Large intestine (tissue), 3 donors: ENCODE results near the gene TWSG1. TPM values are rescaled to one million over a fixed set of nuclear protein-coding genes. Genes with fewer than 3 reads are reported as not detected.
"Not testable (repeated sequence)": the region's sequence is repeated elsewhere in the genome, so short reads cannot be mapped to it uniquely, and the experiment has no call there.

ENCODE experiments used
- DNase-seq, 2 donors: peaks; one replicate each; pipeline versions ENCODE4 v3.0.0 to v3.0.0-alpha.2; 2013
- H3K27ac ChIP-seq: one replicate; pipeline ENCODE4 v1.5.1; 2013; ENCODE audit warnings: low read length
- H3K27me3 ChIP-seq: 2 replicates; pipeline ENCODE4 v1.6.1; 2013; ENCODE audit warnings: low read length; ENCODE audit not compliant: control insufficient read depth, insufficient read depth
- H3K36me3 ChIP-seq: 2 replicates; pipeline ENCODE4 v1.6.1; 2013; ENCODE audit warnings: low read length; ENCODE audit not compliant: control insufficient read depth, insufficient read depth
- H3K4me1 ChIP-seq: one replicate; pipeline ENCODE4 v1.6.1; 2013; ENCODE audit warnings: low read length; ENCODE audit not compliant: control insufficient read depth, insufficient read depth
- H3K4me3 ChIP-seq: one replicate; pipeline ENCODE4 v1.5.1; 2013; ENCODE audit warnings: low read length
- H3K9me3 ChIP-seq: one replicate; pipeline ENCODE4 v1.6.1; 2013; ENCODE audit warnings: mild to moderate bottlenecking, low read depth, low read length, moderate library complexity; ENCODE audit not compliant: control insufficient read depth
- WGBS: methylation state at CpG from one replicate; pipeline ENCODE4 v1.1.5; 2013; ENCODE audit warnings: low lambda C conversion rate; ENCODE audit not compliant: insufficient coverage; 5-methylcytosine and 5-hydroxymethylcytosine counted together
- polyA plus RNA-seq: library from polyadenylated mRNA; unstranded; fragments of 120-200 nt; gene quantifications from one replicate; pipeline ENCODE4 v1.2.1, GENCODE V29; 2013

TWSG1 gene
- polyA plus RNA-seq, 1 donor = 28.9 TPM

DNA sequence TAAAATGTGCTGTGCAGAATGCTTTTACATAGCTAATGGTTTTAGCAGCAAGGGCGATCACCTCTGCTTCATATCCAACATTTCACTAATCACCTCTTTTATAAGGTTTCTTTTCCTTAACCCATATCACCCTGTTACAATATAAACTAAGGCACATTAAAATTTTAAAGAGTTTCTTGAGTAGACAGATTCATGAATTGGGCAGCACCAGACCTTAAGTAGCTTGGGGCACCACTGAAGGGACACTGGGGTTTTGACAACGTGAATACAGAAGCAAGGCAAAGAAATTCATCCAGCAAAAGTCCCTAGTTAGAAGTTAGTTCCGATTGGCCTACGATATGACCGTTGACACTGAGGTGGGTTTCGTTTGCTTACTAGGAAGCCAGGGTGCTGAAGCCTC, 96.7 kb downstream of the TWSG1 start:
- no peak overlapping the region for H3K27ac ChIP-seq

DNA sequence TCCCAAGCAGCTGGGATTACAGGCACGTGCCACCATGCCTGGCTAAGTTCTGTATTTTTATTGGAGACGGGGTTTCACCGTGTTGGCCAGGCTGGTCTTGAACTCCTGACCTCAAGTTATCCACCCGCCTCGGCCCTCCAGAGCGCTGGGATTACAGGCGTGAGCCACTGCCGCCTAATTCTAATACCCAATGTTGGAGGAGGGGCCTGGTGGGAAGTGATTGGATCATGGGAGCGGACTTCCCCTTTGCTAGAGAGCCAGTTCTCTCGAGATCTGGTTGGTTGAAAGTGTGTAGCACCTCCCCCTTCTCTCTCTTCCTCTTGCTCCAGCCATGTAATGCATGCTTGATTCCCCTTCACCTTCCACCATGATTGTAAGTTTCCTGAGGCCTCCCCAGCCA, 98.5 kb downstream of the TWSG1 start:
- WGBS = no CpG with 5 or more reads among the region's 10 CpGs
- not testable (repeated sequence) for H3K27ac ChIP-seq

More for the DNA sequence above, 96.7 kb downstream of the TWSG1 start:
- Histone ChIP-seq H3K36me3 (no peaks in the 10 kb centered on the region), H3K27me3 (no peaks in the 10 kb centered on the region), H3K9me3 (peaks cover 2% of the 10 kb centered on the region), H3K4me1 (peaks cover 5% of the 10 kb centered on the region), H3K4me3 (no peak overlapping the region)
- 100% methylated on average over 1 of the region's 6 CpGs for WGBS
- no peak for DNase-seq

DNA sequence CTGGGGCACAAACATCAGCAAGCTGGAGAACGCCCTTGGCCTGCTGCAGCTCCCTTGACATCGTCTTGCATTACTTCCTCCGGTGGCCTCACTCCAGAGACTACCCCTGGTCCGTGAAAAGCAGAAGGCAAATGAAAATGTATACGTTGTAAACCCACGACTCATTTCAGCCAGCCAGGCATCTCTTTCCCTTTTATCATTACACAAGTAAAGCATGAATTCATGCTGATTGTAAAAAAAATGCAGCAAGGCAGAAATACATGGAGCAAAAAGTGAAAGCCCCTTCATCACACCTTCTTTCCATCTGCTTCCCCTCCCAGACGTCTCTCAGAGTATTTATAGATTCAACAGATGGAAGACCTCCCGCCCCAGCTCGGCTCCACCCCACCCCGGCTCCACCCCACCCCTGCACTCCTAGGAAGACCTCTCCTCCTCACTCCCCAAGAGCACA, 99.1 kb downstream of the TWSG1 start:
- Histone ChIP-seq H3K9me3 (peaks cover 2% of the 10 kb centered on the region), H3K27ac (peak overlapping the region; percentile 51), H3K4me3 (no peak overlapping the region), H3K27me3 (no peaks in the 10 kb centered on the region), H3K4me1 (peaks cover 5% of the 10 kb centered on the region), H3K36me3 (no peaks in the 10 kb centered on the region)
- peak in 1 of 2 donors; percentile 14 for DNase-seq
- WGBS = no CpG with 5 or more reads among the region's 10 CpGs

More for the DNA sequence above, 98.5 kb downstream of the TWSG1 start:
- not testable (repeated sequence) for H3K4me1 ChIP-seq, H3K27me3 ChIP-seq, H3K4me3 ChIP-seq, H3K9me3 ChIP-seq, H3K36me3 ChIP-seq, DNase-seq

DNA sequence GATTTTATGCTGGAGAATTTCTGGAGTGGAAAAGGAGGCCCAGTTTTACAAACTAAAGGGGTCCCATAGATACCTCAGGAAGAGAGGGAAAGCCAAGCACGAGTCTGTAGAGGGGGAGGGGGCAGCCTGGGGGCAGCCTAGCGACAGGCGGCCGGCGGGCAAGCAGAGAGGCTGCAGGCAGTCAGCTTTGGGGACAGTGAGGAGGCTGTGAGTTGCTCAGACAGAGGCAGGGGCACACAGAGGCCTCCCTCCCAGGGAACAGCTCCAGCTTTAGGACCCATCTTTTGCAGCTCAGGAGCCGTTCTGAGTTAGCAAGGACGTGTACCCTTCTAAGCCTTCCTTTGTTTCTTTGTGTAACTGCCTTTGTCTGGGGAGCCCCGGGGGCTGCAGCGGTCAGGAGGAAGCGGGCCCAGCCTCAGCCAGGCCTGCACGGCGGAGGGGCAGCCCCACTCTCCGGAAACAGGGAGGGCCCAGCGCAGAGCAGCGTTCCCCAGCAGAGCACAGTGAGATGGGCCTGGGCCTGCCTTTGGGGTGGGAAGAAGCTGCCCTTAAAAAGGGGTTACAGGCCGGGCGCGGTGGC, 99.6 kb downstream of the TWSG1 start:
- DNase-seq = peak in 1 of 2 donors; percentile 11
- Histone ChIP-seq H3K4me3 (no peak overlapping the region), H3K4me1 (peaks cover 5% of the 10 kb centered on the region), H3K27me3 (no peaks in the 10 kb centered on the region), H3K36me3 (no peaks in the 10 kb centered on the region), H3K27ac (peak overlapping the region; percentile 51), H3K9me3 (peaks cover 2% of the 10 kb centered on the region)
- WGBS = no CpG with 5 or more reads among the region's 18 CpGs

DNA sequence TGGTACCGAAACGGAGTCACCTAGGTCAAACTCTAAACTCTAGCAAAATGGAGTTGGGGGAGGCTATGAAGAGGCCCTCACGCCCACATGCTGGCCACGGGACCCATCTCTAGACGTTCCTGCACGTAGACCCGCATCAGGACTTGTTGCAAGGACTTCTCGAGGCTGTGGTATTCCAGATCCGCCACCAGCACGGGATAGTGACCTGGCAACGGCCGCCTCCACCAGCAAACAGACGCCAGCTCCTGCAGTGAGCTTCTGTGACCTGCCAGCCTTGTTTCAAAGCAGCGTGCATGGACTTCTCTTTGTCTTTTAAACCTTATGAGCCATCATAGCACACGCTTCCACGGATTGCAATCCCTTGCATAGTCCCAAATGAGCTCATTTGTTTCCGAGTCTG, 100.5 kb downstream of the TWSG1 start:
- no CpG with 5 or more reads among the region's 17 CpGs for WGBS
- no peaks in the 10 kb centered on the region for H3K27me3 ChIP-seq
- no peaks in the 10 kb centered on the region for H3K36me3 ChIP-seq
- no peak overlapping the region for H3K4me3 ChIP-seq
- DNase-seq = no peak
- H3K27ac ChIP-seq = no peak overlapping the region
- peaks cover 5% of the 10 kb centered on the region for H3K4me1 ChIP-seq
- peaks cover 2% of the 10 kb centered on the region for H3K9me3 ChIP-seq

DNA sequence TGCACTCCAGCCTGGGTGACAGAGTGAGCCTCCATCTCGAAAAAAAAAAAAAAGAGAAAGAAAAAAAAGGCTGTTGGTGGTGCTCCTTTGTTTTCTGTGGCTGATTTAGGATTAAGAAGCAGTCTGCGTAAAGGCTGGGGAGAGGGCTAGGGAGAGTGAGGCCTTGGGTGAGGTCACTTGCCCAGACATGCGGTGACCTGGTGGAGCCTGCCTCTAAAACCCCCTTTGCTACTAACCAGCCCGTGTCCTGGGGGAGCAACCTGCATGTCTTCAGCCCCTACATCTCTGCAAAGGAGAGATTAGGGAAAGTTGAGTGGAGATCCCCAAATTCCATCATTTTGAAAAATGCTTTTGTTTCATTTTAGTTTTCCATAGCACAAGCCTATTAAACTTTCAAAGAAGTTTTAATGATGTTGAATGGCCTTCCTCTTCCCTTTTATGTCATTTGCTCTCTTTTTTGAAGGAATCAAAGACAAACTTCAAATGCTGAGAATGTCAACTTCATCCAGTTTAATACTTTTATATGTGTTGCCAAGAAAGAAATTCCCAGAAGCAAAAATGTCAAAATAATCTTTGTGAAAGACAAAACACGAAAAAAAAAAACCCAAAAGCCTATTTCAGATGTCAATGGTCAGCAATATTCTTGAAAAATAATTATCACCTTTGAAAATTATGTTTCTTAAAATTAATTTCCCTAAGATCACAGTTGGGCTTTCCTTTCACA, 101.8 kb downstream of the TWSG1 start:
- Histone ChIP-seq H3K4me1 (peaks cover 5% of the 10 kb centered on the region), H3K4me3 (no peak overlapping the region), H3K27me3 (no peaks in the 10 kb centered on the region), H3K27ac (no peak overlapping the region), H3K9me3 (peaks cover 2% of the 10 kb centered on the region), H3K36me3 (no peaks in the 10 kb centered on the region)
- 88% methylated on average over 4 of the region's 5 CpGs for WGBS
- DNase-seq = no peak

DNA sequence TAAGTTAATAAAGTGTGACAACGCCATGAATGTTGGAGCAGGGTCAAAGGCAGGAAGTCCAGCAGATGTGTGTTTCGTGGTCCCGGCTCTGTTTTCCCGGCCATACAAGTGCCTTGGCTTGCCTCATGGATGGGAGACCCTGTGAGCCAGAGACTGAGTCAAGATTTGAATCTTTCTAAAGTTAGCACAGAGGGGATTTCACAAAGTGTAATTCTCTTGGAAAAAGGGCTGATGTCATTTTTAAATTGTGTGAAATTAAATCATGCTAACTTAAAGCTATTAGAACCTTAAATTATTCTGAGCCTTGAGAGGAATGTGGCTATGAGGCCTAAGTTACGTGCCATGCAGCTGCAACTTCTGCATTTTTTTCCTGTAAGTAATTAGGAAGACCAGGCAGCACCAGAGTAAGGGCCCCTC, 102.5 kb downstream of the TWSG1 start:
- Histone ChIP-seq H3K27ac (no peak overlapping the region), H3K27me3 (no peaks in the 10 kb centered on the region), H3K4me3 (no peak overlapping the region), H3K9me3 (peaks cover 2% of the 10 kb centered on the region), H3K4me1 (peaks cover 5% of the 10 kb centered on the region), H3K36me3 (no peaks in the 10 kb centered on the region)
- DNase-seq = peak; percentile 16 to 25
- no CpG with 5 or more reads among the region's 5 CpGs for WGBS

DNA sequence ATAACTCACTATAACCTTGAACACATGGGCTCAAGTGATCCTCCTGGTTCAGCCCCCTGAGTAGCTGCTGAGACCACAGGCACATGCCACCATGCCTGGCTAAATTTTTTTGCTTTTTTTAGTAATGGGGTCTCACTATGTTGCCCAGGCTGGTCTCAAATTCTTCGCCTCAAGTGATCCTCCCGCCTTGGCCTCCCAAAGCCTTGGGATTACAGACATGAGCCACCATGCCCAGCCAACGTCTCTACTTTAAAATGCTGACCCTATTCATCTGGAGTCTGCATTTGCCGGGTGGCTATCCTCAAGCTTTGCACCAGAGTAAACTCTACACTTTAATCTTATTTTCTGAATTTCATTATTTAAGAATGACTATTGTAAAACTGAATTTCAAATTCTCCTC, 103.1 kb downstream of the TWSG1 start:
- Histone ChIP-seq H3K36me3 (no peaks in the 10 kb centered on the region), H3K27ac (no peak overlapping the region), H3K4me1 (peaks cover 5% of the 10 kb centered on the region), H3K27me3 (no peaks in the 10 kb centered on the region), H3K9me3 (peaks cover 2% of the 10 kb centered on the region), H3K4me3 (no peak overlapping the region)
- no peak for DNase-seq
- WGBS = no CpG with 5 or more reads among the region's 4 CpGs

DNA sequence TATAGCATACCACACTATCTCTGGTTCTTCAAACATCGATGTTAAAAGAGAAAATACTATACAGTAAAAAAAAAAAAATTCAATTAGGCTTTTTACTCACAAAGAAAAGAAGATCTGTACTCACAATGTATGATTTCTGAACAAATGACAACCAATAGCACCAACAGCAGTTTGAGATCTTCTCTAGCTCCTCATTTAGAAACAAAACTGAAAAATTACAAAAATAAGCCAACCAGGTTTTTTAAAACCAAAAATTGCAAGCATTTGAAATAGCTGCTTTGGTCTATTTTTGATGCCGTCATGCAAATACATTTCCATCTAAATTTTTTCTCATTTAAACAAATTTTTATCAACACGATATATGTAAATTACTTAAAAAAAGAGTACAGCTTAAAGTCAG, 106.5 kb downstream of the TWSG1 start:
- H3K4me1 ChIP-seq = no peaks in the 10 kb centered on the region
- H3K9me3 ChIP-seq = no peaks in the 10 kb centered on the region
- WGBS = 94% methylated on average over 2 of the region's 3 CpGs
- no peak for DNase-seq
- H3K27ac ChIP-seq = no peak overlapping the region
- no peak overlapping the region for H3K4me3 ChIP-seq
- H3K27me3 ChIP-seq = no peaks in the 10 kb centered on the region
- no peaks in the 10 kb centered on the region for H3K36me3 ChIP-seq

DNA sequence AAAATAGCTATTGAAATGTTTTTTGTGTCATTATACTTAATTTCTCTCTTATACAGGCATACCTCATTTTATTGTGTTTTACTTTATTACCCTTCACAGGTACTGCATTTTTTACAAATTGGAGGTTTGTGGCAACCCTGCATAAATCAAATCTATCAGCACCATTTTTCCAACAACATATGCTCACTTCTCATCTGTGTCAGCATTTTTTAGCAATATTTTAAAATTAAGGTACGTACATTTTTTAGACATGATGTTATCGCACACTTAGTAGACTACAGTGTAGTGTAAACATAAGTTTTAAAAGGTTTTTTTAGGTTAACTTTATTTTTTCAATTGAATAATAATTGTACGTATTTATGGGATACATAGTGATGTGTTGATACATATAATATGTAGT, 110.0 kb downstream of the TWSG1 start:
- WGBS = 100% methylated on average over 2 of the region's 3 CpGs
- no peak overlapping the region for H3K4me3 ChIP-seq
- H3K36me3 ChIP-seq = no peaks in the 10 kb centered on the region
- H3K27ac ChIP-seq = no peak overlapping the region
- no peaks in the 10 kb centered on the region for H3K9me3 ChIP-seq
- no peaks in the 10 kb centered on the region for H3K27me3 ChIP-seq
- H3K4me1 ChIP-seq = no peaks in the 10 kb centered on the region
- DNase-seq = no peak

DNA sequence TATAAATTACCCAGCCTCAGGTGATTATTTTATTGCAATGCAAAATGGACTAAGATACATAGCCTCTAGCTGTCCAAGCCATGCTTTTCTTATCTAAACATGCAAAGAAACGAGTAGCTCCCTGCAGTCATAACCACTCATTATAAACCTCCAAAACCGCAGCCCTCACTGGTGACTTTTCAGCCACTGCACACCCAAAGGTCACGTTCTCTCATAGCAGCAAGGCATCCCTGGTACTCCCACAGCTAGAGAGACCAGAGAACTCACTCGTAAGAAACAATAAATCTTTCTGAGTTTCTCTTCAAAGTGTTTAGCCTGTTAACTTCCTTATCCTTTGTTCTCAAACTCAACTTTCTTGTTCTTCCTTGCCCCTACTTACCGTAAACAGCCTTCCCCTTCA, 112.3 kb downstream of the TWSG1 start:
- 100% methylated on average over 1 of the region's 5 CpGs for WGBS
- H3K9me3 ChIP-seq = no peaks in the 10 kb centered on the region

More for the DNA sequence above, 112.3 kb downstream of the TWSG1 start:
- no peaks in the 10 kb centered on the region for H3K27me3 ChIP-seq
- DNase-seq = no peak
- H3K4me3 ChIP-seq = no peak overlapping the region
- no peaks in the 10 kb centered on the region for H3K4me1 ChIP-seq
- no peak overlapping the region for H3K27ac ChIP-seq
- no peaks in the 10 kb centered on the region for H3K36me3 ChIP-seq
